Uterus (tissue), 2 donors: Measurements from ENCODE around the gene ZNF528.

Experiments used
- POLR2A ChIP-seq, 2 donors: fragments of 450-650 bp; IDR thresholded peaks; one replicate each; pipeline ENCODE4 v1.6.1; 2016; ENCODE audit warnings: antibody characterized with exemption in 2 of 2, mild to moderate bottlenecking in 1 of 2, moderate library complexity in 1 of 2
- TF ChIP-seq, protein P1 (sequence below), 4 experiments: fragments of 200-600 bp in 2 of 4; fragments of 450-650 bp in 2 of 4; sonication (generic) in 2 of 4; IDR thresholded peaks; one replicate each; pipeline ENCODE4 v1.5.1; 2016 to 2019; ENCODE audit warnings: antibody characterized with exemption in 4 of 4, mild to moderate bottlenecking in 2 of 4, moderate library complexity in 1 of 4

DNA sequence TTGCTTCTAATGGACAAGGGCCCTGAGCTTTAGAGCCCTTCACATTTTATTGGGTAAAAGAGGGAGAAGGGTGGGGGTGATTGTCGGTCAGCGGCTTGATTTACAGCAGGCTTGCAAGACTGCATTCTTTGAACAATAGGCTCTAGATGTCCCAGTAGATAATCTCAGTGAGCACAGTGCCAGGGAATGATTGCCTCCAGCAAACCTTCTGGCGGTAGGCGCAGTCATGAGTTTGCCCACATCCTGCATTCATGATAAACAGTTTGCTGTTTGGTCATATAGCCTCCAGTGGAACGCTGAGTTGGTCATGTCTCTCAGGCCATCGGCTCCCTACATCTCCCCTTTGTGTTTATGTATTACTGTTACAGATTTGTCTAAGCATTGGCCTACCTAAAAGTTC lies 12.6 kb downstream of the ZNF528 start:
- TF ChIP-seq, protein P1, sequence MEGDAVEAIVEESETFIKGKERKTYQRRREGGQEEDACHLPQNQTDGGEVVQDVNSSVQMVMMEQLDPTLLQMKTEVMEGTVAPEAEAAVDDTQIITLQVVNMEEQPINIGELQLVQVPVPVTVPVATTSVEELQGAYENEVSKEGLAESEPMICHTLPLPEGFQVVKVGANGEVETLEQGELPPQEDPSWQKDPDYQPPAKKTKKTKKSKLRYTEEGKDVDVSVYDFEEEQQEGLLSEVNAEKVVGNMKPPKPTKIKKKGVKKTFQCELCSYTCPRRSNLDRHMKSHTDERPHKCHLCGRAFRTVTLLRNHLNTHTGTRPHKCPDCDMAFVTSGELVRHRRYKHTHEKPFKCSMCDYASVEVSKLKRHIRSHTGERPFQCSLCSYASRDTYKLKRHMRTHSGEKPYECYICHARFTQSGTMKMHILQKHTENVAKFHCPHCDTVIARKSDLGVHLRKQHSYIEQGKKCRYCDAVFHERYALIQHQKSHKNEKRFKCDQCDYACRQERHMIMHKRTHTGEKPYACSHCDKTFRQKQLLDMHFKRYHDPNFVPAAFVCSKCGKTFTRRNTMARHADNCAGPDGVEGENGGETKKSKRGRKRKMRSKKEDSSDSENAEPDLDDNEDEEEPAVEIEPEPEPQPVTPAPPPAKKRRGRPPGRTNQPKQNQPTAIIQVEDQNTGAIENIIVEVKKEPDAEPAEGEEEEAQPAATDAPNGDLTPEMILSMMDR (IDR thresholded peaks at IDR 0.05) = no peak
- no peak for TF ChIP-seq POLR2A (IDR thresholded peaks at IDR 0.05)
